ENCODE results near the gene NEK10.

NEK10 gene

GRCh38 chr3:27165321-27165721, 203.9 kb downstream of the NEK10 start:
- DNase-seq, result no peak

GRCh38 chr3:27160779-27161287, 208.3 kb downstream of the NEK10 start:
- no peak for DNase-seq

GRCh38 chr3:27160146-27160545, 209.0 kb downstream of the NEK10 start:
- no peak for DNase-seq

GRCh38 chr3:27147215-27147614, 222.0 kb downstream of the NEK10 start:
- no peak for DNase-seq

- no peak for DNase-seq
Measured at GRCh38 chr3:27146786-27147185, 222.4 kb downstream of the NEK10 start.

DNA sequence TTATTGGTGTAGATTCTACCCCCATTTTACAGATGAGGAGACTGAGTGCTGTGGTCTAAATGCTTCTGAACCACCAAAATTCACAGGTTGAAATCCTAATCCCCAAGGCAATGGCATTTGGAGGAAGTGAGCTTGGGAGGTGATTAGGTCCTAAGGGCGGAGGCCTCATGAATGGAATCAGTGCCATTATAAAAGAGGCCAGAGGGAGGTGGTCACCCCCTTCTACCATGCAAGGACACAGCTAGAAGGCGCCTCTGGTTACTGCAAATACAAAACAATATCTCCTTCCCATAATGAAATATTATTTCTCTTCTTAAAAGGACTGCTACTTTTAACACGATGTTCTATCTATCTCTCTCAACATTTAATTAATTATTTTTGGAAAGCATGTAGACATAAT, 223.5 kb downstream of the NEK10 start:
- no peak for DNase-seq

DNA sequence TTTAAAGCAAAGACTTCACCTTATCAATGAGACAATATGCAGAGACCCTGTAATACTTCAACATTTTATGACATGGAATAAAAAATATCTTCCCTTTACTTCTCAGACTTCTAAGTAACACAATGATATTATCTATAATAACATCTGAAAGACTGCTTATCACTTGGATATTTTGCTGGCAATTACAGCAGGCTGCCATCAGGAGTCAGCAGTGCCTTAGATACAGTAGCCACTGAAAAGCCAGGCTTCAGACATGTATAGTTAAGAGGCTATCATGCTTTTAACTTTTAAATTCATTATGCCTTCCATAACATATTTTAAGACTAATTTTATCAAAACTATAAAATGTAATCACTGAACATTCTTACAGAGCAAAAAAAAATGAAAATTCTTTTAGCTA, 227.5 kb downstream of the NEK10 start:
- no peak for DNase-seq

DNA sequence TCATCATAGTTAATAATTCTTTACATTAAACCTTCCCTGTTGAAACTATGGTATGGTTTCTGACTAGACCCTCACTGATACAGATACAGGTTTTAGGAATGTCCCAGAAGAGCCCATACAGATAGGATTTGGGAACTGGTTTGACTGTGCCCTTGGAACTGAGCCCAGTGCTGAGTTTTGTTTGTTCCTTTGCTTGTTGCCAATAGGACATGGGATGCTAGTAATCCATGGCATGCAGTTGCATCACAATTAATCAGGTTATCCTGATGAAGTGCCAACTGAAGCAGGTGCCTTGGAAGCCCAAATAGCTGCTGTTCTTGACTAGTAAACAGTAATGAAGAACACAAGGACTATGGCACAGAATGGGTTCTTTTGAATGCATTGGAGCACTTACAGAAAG, 230.6 kb downstream of the NEK10 start:
- no peak for DNase-seq

GRCh38 chr3:27138005-27138404, 231.2 kb downstream of the NEK10 start:
- DNase-seq, result no peak

DNA sequence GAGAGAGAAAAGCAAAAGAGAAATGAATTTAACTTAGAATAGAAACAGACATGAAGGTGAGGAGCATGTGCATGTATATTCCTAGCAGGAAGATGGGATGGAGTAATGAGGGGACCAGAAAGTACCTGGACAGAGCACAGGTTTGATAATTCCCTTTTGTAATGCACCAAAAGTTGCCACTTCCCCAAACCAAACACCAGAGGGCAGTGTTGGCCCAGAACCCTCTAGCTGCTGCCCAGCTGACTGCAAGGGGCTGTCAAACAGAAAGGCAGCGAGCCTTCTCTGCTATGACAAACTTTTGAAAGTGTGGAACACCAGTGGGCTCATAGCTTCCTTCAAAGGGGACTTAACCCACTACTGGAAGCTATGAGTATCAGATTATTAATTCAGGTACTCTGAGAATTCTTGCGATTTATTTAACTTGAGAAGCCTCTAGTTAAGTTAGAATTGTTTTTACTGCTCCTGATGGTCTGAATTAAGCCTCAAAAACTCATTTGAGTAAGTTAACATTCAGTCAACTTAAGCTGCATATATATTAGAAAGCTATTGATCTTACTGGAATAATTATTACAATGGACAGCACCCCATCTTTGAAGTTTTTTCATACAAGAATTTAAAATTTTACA, 234.9 kb downstream of the NEK10 start:
- peak; percentile 48 for DNase-seq

GRCh38 chr3:27133060-27133459, 236.1 kb downstream of the NEK10 start:
- no peak for DNase-seq

DNA sequence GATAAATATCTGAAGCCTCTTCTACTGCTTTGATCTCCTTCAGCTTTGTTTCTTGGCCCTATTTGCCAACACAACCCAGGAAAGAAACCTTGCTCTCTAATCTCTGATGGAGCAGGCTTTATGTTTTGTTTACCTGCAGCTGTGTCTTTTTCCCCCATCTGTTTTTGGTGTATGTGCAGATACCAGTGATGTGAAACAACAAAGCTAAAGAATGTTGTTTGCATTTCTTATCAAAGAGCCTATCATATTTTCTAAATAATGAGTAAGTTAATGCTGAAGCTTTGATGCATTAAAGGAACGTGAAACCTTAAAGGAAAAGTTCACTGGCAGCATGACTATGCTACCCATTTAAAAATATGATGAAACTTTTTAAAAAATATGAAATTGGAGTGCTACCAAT, 238.4 kb downstream of the NEK10 start:
- no peak for DNase-seq

- no peak for DNase-seq
Measured at GRCh38 chr3:27127879-27128278, 241.3 kb downstream of the NEK10 start.

- peak; percentile 40 for DNase-seq
Measured at GRCh38 chr3:27127195-27127594, 242.0 kb downstream of the NEK10 start.

DNA sequence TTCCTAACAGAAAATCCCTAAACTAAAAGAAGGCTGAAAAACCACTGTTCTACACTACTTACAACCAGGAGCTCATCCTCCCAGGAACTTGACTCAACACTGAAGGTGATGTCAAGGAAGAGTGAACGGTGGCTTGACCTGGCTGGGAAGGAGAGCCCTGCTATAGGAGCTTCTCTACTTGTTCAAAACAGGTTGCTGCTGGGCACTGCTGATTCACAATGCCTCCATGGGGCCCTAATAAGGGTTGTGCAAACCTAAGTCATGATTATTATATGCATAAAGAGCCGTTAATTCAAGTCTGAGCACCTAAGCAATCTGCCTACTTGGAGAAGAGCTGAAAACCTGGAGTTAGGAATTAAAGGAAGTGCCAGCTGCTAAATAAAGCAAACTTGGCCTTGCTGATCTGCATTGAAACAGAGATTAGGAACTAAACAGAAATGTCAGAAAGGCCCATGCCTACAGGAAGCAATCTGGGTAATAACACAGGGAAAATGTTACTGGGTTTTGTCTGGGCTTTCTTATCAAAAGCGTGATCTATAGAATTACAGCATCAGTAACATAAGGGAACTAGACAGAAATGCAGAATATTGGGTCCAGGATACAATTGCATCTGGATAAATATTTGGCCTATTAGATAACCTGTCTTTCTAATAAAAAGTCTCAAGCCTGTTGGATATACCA, 243.2 kb downstream of the NEK10 start:
- no peak for DNase-seq

DNA sequence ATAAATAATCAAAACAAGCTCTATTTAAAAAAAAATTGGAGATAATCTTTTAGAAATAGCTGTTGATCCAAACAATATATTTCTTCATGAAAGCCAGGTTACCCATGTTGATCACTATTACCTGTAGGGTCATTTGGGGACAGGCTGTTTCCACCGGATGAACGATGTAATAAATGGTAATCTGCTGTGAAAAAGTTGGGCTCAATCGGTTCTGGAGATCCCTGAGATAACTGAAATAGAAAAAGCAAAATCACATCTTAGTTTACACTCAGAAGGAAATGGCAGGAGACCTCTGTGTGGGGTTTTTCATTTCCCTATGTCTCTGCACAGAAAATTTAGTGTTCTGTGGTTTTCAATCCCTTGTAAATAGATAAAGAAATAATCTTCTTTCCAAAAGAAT, 249.5 kb downstream of the NEK10 start:
- no peak for DNase-seq

DNA sequence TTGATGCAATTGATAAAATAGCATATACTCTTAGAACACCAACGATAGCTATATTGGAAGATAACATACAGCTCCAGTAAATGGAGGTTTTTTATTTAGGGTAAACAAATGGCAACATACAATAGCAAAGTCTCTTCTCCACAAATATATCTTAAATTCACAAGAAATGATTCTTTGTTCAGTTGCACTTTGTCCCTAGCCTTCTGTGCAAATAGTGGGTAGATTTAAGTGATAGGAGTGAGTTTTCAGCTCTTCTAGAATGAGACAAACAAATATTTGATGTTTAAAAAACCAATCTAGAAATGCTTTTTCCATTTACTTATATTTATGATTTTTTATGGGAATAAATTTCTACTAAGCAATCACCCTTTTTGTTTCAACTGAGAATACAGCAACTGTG, 253.8 kb downstream of the NEK10 start:
- no peak for DNase-seq

DNA sequence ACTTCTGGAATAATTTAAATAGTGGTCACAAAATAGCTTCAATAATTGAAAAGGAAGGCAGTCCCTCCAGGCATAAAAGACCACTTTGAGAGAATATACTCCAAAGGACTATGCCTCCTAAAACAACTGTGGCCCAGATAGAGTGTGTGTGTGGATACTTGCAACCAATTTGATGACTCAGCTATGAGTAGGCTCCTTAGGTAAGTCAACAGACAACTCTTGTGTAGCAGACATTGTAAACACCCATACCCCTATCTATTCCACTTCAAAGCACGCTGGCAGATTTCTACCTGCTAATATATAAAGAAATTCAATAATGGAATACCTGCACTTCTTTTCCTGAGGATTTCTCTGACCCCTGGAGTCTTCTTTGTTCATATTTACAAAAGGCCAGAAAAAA, 254.5 kb downstream of the NEK10 start:
- no peak for DNase-seq

GRCh38 chr3:27114129-27114528, 255.1 kb downstream of the NEK10 start:
- no peak for DNase-seq

GRCh38 chr3:27110020-27110419, 259.2 kb downstream of the NEK10 start:
- no peak for DNase-seq

- no peak for DNase-seq
Measured at GRCh38 chr3:27108322-27108721, 260.9 kb downstream of the NEK10 start.

GRCh38 chr3:27105904-27106303, 263.3 kb downstream of the NEK10 start:
- no peak for DNase-seq

GRCh38 chr3:27097182-27097581, 272.0 kb downstream of the NEK10 start:
- DNase-seq, result no peak

GRCh38 chr3:27095553-27096222, 273.5 kb downstream of the NEK10 start:
- DNase-seq, result no peak
